Activated CD8-positive, alpha-beta memory T cell treated with anti-CD3 and anti-CD28 coated beads, Interleukin-2, amount 50 U/mL, for 4 hours (primary cell): Measurements from ENCODE around the gene FBXL17.

Experiments used
- DNase-seq: peaks from one replicate; pipeline ENCODE4 v3.0.0-alpha.2; 2020

Gene FBXL17

DNA sequence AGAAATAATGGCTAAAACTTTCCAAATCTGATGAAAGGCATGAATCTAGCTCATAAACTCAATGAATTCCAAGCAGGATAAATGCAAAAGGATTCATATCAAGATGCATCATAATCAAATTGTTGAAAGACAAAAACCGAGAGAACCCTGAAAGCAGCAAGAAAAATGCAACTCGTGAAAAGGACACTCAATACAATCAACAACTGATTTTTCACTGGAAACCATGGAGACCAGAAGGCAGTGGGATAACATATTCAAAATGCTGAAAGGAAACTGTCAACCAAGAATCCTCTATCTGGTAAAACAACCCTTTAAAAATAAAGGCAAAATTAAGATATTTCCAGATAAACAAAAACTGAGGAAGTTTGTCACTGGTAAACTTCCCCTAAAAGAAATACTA is 9.5 kb downstream of the FBXL17 start:
- DNase-seq = no peak

DNA sequence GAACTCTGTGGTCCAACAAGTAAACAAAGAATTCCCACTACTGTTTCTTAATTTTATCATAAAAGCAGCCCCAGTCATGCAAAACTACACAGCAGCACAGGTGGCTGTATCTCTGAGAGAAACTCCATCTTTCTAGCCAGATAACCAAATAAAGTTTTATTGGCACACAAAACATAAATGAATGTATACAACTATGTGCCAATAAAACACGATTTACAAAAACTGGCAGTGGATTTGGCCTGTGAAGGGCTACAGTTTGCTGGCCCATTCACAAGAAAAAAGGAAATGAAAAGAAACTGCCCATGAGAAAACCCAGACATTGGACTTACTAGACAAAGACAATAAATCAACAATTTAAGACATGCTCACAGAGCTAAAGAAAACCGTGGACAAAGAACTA is 10.6 kb downstream of the FBXL17 start:
- no peak for DNase-seq

DNA sequence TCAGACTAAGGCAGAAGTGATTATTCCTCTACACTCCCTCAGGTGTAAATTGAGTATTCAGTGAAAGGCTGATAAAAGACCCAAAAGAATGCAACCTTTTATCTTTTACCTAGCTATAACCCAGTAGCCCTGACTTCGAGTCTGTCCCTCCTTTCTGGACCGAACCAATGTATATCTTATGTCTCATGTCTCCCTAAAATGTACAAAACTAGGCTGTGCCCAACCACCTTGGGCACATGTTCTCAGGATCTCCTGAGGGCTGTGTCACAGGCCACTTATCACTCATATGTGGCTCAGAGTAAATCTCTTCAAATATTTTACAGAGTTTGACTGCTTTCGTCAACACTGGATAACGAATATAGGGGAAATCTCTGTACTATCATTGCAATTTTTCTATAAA is 12.7 kb downstream of the FBXL17 start:
- no peak for DNase-seq

DNA sequence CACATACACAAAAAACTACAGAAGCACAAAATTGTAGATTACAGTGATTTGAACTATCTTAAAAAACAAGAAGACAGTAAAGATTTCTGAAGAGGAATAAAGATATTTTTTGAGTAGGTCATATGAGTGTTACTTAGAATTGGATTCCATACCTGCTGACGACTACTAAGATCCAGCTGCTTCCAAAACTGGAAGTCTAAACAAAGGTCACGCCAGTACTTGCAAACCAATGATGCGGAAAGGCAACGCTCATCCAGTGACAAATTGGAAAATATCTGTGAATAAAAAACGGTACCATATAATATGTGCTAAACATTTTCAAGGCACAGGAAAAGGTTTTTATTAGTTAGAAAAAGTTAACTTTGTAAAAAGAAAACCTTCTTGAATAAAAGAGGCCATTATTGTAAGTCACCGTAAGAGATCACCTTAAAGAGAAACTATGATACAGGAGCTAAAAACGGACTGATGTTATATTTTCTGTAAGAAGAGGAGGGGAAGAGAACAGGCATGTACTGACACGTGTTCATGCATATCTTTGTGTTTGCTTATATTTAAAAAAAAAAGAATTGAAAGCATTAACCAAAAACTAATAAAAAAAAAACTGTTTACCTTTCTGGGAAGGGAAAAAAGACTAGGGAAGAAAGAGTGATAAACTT is 14.1 kb downstream of the FBXL17 start:
- DNase-seq = no peak

DNA sequence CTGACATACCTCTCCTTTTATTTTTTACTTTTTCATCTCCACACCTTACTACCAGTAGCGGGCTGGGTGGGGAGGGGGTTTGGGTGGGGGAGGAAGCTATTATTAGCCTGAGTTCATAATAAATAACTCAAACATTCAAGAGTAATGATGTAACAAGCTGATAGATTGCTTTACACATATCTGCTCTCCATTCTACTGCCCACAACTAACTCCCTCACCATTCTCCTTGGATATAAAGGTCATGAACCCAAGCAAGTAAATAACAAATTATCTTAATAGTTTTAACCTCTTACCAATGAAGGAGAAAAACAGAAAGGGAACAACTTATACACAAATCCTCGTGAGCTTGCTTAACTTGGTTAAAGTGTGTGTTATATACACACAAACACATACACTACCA is 15.4 kb downstream of the FBXL17 start:
- DNase-seq = no peak

DNA sequence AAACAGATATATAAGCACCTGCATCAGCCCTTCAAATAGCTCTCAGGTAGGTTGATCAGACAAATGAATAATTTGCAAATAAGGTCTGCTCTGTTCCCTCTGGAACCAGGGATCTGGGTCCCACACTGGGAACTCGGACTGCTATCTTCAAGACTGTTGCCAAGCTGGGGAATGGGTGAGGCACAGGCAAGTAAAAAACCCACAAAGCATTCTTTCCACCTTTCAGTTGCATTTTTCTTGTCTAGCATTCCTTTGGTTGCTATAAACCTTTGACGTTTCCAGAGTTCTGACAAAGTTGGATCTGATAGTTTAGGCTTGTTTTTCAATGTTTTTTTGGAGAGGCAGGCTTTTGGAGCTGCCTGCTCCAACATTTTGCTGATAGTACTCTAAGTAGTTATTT is 20.1 kb downstream of the FBXL17 start:
- DNase-seq = no peak

DNA sequence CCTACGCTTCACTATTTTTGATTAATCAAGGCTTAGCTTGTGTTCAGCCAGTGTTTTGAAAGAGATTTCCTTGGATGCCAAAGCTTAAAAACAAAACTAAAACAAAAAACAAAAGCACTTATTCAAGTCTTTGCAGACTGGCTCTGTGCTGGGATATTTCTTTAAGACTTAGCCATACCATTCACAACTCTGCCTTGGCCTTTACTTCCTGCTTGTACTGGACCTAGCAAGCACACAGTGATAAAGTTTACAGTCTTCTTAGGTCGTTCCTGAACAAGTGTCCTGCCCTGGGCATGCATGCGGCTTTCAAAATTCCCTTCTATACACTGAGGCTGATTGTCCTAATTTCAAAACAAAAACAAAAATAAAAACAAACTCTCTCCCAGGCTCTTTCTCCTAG is 20.7 kb downstream of the FBXL17 start:
- no peak for DNase-seq

DNA sequence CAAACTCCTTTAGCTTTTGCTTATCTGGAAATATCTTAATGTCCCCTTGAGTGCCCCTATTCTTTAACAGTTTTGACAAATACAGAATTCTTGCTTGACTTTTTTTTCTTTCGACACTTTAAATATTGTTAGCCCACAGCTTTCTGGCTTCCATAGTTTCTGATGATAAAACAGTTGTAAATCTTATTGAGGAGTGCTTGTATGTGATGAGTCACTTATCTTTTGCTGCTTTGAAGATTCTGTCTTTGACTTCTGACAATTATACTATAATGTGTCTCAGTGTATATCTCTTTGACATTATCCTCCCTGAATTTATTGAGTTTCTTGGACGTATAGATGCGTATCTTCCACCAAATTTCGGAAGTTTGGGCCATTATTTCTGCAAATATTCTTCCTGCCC is 21.6 kb downstream of the FBXL17 start:
- DNase-seq = no peak

DNA sequence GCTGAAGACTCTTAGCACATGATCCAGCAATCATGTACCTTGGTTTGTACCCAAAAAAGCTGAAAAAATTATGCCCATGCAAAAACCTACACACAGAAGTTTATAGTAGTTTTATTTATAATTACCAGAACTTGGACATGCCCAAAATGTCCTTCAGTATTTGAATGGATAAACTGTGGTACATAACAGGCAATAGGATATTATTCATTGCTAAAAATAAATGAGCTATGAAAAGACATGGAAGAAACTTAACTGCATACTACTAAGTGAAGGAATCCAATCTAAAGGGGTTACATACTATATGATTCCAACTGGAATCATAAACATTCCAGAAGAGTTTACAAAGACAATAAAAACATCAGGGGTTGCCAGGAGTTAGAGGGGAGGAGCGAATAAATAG is 25.6 kb downstream of the FBXL17 start:
- DNase-seq = no peak

DNA sequence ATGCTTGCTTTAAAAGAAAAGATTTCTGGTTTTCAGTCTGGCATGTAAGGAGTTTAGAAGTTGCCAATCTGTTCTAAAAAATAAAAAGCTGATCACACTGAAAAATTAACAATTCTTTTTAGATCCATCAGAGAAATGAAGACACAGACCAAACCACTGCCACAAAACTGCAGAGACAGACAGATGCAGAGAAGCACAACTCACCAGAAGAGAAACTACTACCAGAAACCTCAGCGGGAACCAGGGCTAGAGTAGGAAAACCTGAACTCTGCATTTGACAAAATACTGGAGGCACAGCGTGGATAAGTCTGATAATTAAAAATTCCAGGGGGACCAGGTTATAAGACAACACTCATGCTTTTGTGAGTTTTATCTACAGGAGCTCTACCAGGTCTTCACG is 28.8 kb downstream of the FBXL17 start:
- DNase-seq = no peak

DNA sequence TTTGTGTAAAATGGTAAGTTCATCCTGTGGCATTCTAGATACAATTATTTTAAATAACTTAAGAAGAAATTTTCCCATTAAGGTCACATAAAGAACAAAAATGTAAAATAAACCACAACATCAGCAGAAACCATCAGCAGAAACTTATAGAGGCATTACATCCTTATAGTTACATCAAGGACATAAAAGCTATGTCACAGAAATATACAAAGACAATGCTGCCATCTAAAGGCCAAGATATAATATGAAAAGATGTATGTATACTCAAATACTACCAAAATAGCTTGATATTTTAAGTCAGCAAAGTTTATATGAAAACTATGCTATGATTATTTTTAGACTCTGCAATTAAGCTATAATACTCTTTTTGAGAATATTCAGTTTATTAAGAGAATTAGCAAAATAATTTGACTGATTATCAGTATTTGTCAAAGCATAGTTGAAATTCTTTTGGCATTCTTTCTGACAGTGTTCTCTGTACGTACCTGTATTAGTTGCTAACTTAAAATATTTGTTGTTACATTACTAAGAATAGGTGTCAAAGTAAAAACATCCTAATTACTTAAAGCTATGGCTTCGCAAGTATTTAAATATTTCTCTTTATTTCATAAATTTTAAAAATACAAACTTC is 36.2 kb downstream of the FBXL17 start:
- no peak for DNase-seq

DNA sequence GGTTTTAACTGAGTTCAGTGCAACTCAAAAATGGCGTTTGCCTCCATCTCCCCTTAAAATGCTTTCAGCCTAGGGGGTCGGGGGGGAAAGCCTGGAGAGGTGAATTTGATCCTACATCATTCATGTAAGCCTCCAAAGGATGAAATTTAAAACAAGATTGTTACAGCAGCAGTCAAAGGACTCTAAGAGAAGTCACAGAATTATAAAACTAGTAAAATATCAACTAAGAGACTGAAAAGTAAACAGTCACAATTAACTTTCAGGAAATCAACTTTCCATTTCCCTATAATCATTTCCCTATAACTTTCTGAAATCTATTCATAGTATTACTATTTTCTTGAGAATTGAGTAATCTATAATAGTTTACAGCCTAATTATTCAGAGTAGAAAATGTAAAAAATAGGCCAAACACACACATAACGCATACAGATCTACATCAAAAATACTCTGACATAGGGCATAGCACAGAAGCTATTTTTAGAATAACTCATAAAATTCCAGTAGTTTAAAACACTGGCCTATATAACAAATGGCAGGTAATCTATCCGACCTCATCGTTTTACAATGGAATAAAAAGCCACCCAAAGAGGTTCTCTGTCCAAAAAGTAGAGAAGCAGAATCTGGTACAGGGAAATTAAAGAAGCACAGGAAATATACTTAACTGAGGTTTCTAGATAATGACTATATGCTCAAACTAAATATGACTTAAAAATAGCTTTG is 37.6 kb downstream of the FBXL17 start:
- DNase-seq = no peak

DNA sequence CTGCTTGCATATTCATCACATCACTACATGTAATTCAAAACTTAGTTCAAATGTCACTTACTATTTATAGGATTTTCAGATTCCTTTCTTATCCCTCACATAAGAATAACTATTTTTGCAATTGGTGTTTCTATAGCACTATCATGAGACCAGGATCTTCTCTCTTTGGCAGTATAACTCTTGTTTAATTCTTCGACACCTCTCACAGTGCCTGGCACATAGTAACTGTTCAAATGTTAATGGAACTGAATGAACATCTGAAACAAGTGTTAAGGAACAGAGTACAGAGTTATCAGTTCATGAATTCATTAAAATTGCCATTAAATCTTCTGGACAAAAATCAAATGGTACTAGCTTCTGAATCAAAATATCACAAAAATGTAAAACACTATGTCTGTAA is 40.0 kb downstream of the FBXL17 start:
- DNase-seq = no peak

DNA sequence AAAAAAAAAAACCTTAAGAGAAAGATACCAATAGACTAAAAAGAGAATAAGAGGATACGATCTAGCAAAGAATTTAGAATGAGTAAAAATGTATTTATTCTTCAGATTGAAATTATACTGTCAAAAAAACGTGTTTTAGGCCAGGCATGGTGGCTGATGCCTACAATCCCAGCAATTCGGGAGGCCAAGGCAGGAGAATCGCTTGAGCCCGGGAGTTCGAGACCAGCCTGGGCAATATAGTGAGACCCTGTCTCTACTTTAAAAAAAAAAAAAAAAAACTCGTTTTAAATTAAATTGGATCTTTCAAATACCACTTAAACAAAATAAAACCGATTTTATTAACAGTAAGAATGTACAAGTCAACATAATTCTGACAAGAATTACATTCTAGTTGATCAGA is 41.8 kb downstream of the FBXL17 start:
- DNase-seq = no peak

DNA sequence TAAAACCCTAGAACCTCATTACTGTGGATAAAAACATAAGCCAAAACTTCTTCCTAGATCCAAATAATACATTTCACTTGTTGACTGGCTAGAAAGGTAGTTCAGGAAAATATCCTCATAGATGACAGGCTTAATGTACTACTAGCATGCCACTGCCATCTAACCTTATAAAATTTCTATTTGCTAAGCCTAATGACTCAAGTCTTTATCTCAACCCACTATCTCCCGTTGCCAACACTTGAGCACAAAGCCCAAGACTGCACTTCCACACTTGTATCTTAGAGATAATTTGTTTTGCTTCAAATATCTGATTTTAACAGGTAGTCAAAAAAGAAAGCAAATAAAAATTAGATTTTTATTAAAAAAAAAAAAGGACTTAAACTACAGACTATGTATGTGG is 42.7 kb downstream of the FBXL17 start:
- no peak for DNase-seq

DNA sequence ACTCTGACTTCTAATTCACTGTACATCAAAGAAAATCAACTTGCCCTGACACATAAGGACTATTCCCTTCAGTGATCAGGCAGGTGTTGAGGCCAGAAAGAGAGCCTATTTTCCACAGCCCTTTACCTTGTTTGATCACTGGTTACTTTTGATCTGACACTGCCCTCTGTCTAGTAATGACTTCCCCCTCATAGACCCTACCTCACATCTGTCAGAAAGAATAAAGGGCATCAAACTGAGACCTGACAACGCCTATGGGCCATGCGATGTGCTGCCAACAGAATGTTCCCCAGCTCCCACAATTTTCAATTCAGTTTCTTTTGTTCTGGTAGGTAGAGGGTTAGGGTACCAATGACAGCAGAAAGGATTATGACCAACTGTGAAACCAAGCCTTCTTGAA is 47.7 kb downstream of the FBXL17 start:
- DNase-seq = no peak

DNA sequence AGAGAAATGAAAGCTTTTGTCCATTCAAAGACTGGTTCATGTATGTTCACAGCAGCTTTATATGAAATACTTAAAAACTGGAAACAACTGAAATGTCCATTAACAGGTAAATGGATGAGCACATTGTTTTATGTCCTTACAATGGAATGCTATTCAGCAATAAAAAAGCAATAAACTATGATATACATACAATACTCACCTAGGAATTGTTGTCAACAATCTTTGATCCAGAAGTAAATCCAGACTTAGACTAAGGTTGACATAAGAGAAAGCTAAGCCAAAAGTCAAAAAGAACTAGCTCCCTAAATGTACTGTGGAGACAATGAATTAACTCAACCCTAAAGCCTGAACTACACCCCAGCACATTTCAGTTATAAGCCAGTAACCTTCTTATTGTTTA is 54.9 kb downstream of the FBXL17 start:
- no peak for DNase-seq

DNA sequence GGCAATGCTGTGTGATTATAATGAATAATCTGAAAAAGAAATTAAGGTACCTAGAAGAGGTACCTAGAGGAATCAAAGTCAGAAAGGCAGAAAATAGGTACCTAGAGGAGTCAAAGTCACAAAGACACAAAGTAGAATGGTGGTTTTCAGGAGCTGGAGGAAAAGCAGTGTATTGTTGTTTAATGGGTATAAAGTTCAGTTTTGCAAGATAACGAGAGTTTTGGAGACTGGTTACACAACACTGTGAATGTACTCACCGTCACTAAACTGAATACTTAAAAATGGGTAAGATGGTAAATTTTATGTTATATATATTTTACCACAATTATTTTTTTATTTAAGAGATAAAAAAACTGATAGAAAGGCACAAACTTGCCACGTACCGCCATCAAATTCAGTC is 57.0 kb downstream of the FBXL17 start:
- DNase-seq = no peak

DNA sequence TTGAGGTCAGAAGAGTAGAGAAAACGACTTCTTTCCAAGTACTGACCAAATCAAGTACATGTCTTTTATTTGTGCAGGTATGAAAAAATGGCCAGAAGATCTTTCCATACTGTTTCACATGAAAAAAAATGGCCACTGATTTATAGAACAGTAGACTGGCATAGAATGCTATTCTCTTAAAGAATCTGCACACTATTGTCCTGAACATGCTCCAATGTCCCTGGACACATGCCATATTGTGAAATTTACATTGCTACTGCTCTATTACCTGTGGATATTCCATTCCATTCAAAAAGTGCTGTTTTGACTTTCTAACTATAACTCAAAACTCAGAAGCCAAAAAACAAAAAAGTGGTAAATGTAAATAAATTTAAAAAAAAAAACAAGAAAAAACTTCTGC is 60.6 kb downstream of the FBXL17 start:
- no peak for DNase-seq

DNA sequence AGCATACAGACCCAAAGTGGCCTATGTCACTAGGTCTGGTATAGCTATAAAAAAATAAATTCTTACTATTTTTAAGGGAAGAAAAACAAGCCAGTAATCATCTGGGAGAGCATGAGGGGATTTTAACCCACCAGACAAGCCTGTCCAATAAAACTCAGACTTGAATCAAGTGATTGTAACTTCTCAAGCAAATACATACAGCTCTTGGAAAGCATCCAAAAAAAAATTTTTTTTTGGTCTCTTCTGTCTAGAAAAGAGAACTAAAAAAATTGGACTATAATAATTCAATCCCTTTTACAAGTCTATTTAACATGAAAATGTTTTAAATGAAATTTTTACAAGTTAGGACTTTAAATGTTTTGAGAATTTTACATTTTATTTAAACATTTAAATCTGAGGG is 61.7 kb downstream of the FBXL17 start:
- DNase-seq = no peak

DNA sequence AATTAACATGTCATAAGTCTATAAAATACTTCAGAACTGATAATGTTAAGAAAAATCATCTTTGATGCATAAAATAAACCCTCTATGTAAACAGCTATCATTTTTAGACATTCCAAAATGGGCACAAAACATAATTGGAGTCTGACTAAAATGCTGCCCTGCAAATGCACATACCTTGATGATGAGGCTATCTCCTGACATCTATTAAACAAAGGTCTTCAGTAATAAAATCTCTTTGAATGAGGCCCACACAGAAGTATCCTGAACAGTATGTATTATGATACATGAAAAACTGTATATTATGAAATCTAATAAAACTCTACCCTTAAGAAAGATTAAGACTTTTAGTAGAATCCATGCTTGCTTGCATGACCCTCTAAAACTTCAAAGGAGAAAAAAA is 66.1 kb downstream of the FBXL17 start:
- DNase-seq = no peak

DNA sequence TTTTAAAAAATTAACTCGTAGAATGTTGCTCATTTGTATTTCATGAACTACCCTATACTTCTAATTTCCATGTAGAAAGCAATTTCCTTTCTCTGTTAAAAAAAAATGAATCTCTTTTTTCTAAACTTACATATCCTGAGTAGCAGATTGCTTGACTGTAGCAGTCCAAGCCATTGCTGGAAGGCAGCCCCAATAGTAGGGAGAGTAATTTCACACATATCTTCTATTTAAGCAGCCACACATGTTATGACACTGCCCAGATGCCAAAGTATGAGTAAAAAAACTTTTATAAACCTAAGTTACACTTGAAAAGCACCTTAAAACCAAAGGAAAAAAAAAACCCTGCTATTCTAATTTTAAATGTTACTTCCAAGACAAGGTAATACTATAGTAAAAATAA is 69.6 kb downstream of the FBXL17 start:
- no peak for DNase-seq

DNA sequence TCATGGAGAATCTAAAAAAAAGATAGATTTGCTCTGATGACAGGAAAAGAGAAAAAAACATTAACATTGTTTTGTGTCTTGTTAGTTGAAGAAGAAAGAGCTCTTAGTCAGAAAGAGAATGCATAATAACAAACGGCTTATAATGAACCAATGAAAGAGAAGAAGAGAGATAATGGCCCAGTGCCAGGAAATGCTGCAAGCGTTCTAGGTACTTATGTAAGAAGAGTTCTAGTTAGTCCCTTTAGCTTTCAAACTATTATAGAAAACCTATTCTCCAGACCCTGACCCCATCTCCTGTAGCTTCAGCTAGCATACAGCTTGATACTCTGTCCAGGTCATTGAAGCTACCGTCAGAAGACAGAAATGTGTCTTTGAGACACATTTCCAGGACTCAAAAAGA is 70.2 kb downstream of the FBXL17 start:
- no peak for DNase-seq

DNA sequence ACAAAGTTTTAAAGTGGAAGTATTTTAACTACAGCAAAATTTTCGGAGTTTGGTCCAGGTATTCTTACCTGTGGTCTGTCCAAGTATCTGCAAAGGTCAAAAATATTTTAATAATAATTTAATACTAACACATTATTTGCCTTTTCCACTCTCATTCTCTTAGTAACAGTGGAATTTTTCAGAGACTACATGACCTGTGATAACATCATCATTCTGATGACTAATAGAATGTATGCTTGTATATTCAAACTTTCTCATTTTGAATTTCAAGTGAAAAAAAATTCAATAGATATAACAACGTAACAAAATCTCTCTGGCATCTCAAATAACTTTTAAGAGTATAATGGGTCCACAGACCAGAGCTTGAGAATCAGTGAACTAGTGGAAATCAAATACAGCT is 78.3 kb downstream of the FBXL17 start:
- no peak for DNase-seq

DNA sequence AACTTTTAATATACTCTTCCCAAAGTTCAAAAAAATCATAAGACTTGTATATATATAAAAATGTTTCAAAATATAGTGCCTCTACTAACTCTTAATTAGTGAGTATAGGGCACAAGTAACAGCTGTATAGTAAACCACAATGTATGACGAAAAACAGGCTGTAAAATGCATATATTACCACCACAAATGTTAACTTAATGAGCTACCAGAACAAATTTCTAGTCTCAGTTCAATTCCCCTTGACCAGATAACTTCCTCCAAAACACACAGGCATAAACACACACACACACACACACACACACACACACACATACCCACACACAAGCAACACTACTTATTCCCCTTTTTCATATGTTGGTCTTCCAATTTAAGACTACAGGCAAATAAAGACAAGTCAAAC is 78.8 kb downstream of the FBXL17 start:
- DNase-seq = no peak
